Tibial nerve (tissue), 4 donors: Measurements from ENCODE around the gene KRTAP1-3. TPM values are rescaled to one million over a fixed set of nuclear protein-coding genes. Genes with fewer than 3 reads are reported as not detected.
"Not testable (repeated sequence)": the region's sequence is repeated elsewhere in the genome, so short reads cannot be mapped to it uniquely, and the experiment has no call there.

Experiments
- DNase-seq, 2 donors: peaks; one replicate each; pipeline ENCODE4 v3.0.0-alpha.2; 2019; ENCODE audit warnings: low spot score in 2 of 2
- H3K27ac ChIP-seq, 4 donors: fragments of 200-600 bp; sonication (generic) in 3 of 4; one replicate each; pipeline ENCODE4 v1.5.1; 2017 to 2019; ENCODE audit warnings: mild to moderate bottlenecking in 1 of 4
- H3K27me3 ChIP-seq, 2 donors: fragments of 200-600 bp; sonication (generic) in 1 of 2; one replicate each; pipeline versions ENCODE4 v1.5.1 to v1.6.0; 2017 to 2019
- H3K36me3 ChIP-seq, 3 donors: fragments of 200-600 bp; sonication (generic); one replicate each; pipeline ENCODE4 v1.5.1; 2018 to 2019
- H3K4me1 ChIP-seq, 4 donors: fragments of 200-600 bp; sonication (generic) in 3 of 4; one replicate each; pipeline ENCODE4 v1.5.1; 2017 to 2019
- H3K4me3 ChIP-seq, 4 donors: fragments of 200-600 bp; sonication (generic) in 3 of 4; one replicate each; pipeline ENCODE4 v1.5.1; 2017 to 2019; ENCODE audit warnings: mild to moderate bottlenecking in 1 of 4, moderate library complexity in 1 of 4
- H3K9me3 ChIP-seq, 4 donors: fragments of 200-600 bp; sonication (generic) in 3 of 4; one replicate each; pipeline ENCODE4 v1.5.1; 2017 to 2019
- EP300 ChIP-seq, 2 donors: sonication (generic); formaldehyde crosslinking; IDR thresholded peaks; one replicate each; pipeline ENCODE4 v1.6.1; 2017; ENCODE audit warnings: antibody characterized with exemption in 2 of 2, mild to moderate bottlenecking in 1 of 2
- POLR2A ChIP-seq, 2 donors: fragments of 450-650 bp; IDR thresholded peaks; one replicate each; pipeline ENCODE4 v1.6.1; 2017; ENCODE audit warnings: antibody characterized with exemption in 2 of 2, mild to moderate bottlenecking in 2 of 2, moderate library complexity in 2 of 2
- WGBS, 2 donors: methylation state at CpG; one replicate each; pipeline ENCODE4 v1.1.5; 2018; 5-methylcytosine and 5-hydroxymethylcytosine counted together
- total RNA-seq, 4 donors: library from RNA; depleted of rRNA; stranded (reverse); fragments of >200 nt; gene quantifications; one replicate each; pipeline ENCODE4 v1.1.0, GENCODE V29; 2016
- TF ChIP-seq, protein P1 (sequence below), 5 experiments: fragments of 200-600 bp in 3 of 5; fragments of 450-650 bp in 2 of 5; sonication (generic) in 3 of 5; IDR thresholded peaks; one replicate each; pipeline ENCODE4 v1.5.1; 2016 to 2019; ENCODE audit warnings: antibody characterized with exemption in 5 of 5, mild to moderate bottlenecking in 3 of 5, moderate library complexity in 2 of 5

Gene KRTAP1-3, protein sequence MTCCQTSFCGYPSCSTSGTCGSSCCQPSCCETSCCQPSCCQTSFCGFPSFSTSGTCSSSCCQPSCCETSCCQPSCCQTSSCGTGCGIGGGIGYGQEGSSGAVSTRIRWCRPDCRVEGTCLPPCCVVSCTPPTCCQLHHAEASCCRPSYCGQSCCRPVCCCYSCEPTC
- not detected for total RNA-seq

DNA sequence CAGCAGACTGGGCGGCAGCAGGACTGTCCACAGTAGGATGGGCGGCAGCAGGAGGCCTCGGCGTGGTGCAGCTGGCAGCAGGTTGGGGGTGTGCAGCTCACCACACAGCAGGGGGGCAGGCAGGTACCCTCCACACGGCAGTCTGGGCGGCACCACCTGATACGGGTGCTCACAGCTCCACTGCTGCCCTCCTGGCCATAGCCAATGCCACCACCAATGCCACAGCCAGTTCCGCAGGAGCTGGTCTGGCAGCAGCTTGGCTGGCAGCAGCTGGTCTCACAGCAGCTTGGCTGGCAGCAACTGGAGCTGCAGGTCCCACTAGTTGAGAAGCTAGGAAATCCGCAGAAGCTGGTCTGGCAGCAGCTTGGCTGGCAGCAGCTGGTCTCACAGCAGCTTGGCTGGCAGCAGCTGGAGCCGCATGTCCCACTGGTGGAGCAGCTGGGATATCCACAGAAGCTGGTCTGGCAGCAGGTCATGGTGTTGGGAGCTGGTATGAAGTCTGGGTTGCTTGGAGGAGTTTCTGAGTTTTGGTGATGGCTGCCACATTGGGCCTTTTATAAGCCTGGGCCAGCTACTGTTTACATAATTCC is at the start of gene KRTAP1-3:
Gene KRTAP1-3, minus strand, starts transcription at position 529 of the 590 bp plus-strand sequence. Its CDS starts 53 bp downstream, at position 476.
- WGBS, 2 donors: 91 to 93% methylated on average over 6 to 9 of the region's 10 CpGs
- DNase-seq: not testable (repeated sequence)

DNA sequence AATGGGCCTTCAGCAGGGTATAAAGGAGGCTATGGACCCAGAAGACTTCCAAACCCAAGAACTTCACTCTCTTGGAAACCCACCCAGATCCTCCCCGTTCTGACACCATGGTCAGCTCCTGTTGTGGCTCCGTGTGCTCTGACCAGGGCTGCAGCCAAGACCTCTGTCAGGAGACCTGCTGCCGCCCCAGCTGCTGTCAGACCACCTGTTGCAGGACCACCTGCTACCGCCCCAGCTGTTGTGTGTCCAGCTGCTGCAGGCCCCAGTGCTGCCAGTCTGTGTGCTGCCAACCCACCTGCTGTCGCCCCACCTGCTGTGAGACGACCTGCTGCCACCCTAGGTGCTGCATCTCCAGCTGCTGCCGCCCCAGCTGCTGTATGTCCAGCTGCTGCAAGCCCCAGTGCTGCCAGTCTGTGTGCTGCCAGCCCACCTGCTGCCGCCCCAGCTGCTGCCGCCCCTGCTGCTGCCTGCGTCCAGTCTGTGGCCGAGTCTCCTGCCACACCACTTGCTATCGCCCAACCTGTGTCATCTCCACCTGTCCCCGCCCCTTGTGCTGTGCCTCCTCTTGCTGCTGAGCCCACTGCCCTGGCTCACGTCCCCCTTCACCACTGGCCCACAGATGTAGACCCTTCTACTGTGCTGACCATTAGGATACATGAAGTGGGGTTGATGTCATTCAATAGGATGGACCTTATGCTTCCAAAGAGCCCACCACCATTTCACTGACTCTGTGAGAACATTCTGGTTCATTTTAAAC is 49.6 kb upstream of the KRTAP1-3 start, which contains the start of gene KRTAP4-7:
Gene KRTAP4-7, plus strand, starts transcription at position 51 of the 757 bp plus-strand sequence. Its CDS starts 57 bp downstream, at position 108.
- not testable (repeated sequence) for H3K4me1 ChIP-seq, H3K27ac ChIP-seq, H3K36me3 ChIP-seq, H3K4me3 ChIP-seq, DNase-seq, H3K9me3 ChIP-seq, H3K27me3 ChIP-seq
- 70 to 82% methylated on average over 5 to 9 of the region's 14 CpGs for WGBS, 2 donors

More for the DNA sequence above, at the start of gene KRTAP1-3:
- H3K4me3 ChIP-seq, H3K27me3 ChIP-seq, H3K27ac ChIP-seq, H3K4me1 ChIP-seq, H3K36me3 ChIP-seq, H3K9me3 ChIP-seq: not testable (repeated sequence)

DNA sequence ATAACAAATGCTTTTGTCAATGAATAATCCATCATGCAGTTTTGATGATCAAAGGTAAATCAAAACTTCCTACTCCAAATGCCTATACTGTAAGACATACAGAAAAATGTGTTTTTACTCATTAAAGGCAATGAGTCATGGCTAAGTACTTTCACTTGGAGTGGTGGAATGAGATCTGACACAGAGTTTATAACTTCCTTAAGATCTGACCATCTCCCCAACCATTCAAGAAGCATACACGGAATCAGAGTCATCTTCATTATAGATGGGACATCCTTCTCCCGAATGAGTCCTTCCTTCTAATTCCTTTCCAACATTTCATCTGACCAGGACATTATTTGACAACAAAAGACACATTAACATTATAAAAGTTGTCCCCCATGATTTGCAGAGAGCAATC is 48.8 kb upstream of the KRTAP1-3 start:
- DNase-seq, H3K4me1 ChIP-seq, H3K27ac ChIP-seq, H3K27me3 ChIP-seq, H3K4me3 ChIP-seq, H3K9me3 ChIP-seq, H3K36me3 ChIP-seq: not testable (repeated sequence)
- WGBS, 2 donors: 72 to 75% methylated on average over 2 of the region's 2 CpGs

DNA sequence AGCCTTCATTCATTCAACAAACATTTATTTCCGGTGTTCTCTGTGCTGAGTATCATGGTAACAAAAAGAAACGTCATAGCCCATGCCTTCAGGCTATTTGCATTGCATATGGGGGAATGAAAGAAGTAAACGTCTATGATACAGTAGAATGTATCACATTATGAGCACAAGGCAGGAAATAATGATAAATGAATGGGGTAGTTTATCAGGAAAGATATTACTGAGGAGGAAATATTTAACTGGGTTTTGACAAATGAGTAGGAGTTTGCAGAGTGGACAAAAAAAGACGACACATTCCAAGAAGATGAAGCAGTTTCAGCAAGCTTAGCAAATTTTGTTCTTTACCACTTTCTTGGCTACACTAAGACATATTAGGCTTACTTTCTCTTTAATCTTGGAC is 48.0 kb upstream of the KRTAP1-3 start:
- 47 to 52% methylated on average over 4 of the region's 4 CpGs for WGBS, 2 donors
- no peak overlapping the region for H3K27ac ChIP-seq
- no peaks in the 10 kb centered on the region for H3K9me3 ChIP-seq
- no peak overlapping the region for H3K4me3 ChIP-seq
- no peak for DNase-seq
- H3K4me1 ChIP-seq: no peaks in the 10 kb centered on the region
- TF ChIP-seq, protein P1, sequence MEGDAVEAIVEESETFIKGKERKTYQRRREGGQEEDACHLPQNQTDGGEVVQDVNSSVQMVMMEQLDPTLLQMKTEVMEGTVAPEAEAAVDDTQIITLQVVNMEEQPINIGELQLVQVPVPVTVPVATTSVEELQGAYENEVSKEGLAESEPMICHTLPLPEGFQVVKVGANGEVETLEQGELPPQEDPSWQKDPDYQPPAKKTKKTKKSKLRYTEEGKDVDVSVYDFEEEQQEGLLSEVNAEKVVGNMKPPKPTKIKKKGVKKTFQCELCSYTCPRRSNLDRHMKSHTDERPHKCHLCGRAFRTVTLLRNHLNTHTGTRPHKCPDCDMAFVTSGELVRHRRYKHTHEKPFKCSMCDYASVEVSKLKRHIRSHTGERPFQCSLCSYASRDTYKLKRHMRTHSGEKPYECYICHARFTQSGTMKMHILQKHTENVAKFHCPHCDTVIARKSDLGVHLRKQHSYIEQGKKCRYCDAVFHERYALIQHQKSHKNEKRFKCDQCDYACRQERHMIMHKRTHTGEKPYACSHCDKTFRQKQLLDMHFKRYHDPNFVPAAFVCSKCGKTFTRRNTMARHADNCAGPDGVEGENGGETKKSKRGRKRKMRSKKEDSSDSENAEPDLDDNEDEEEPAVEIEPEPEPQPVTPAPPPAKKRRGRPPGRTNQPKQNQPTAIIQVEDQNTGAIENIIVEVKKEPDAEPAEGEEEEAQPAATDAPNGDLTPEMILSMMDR (IDR thresholded peaks at IDR 0.05): no peak
- TF ChIP-seq POLR2A (IDR thresholded peaks at IDR 0.05): no peak
- TF ChIP-seq EP300 (IDR thresholded peaks at IDR 0.05): no peak
- no peaks in the 10 kb centered on the region for H3K36me3 ChIP-seq
- H3K27me3 ChIP-seq: no peaks in the 10 kb centered on the region

DNA sequence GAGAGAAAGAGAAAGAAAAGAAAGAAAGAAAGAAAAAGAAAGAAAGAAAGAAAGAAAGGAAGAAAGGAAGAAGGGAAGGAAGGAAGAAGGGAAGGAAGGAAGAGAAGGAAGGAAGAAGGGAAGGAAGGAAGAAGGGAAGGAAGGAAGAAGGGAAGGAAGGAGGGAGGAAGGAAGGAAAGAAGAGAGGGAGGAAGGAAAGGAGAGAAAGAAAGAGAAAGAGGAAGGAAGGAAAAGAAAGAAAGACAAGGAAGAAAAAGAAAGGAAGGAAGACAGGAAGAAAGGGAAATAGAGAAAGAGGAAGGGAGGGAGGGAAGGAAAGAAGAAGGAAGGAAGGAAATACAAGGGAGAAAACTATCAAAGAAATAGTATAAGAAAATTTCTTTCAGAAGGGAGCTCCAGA is 42.1 kb upstream of the KRTAP1-3 start:
- TF ChIP-seq, protein P1 (IDR thresholded peaks at IDR 0.05): no peak
- TF ChIP-seq EP300 (IDR thresholded peaks at IDR 0.05): no peak
- no peak for TF ChIP-seq POLR2A (IDR thresholded peaks at IDR 0.05)
- H3K4me3 ChIP-seq: no peak overlapping the region
- H3K9me3 ChIP-seq: no peaks in the 10 kb centered on the region
- H3K36me3 ChIP-seq: no peaks in the 10 kb centered on the region
- no peaks in the 10 kb centered on the region for H3K27me3 ChIP-seq
- H3K4me1 ChIP-seq: no peaks in the 10 kb centered on the region
- H3K27ac ChIP-seq: no peak overlapping the region
- no peak for DNase-seq

DNA sequence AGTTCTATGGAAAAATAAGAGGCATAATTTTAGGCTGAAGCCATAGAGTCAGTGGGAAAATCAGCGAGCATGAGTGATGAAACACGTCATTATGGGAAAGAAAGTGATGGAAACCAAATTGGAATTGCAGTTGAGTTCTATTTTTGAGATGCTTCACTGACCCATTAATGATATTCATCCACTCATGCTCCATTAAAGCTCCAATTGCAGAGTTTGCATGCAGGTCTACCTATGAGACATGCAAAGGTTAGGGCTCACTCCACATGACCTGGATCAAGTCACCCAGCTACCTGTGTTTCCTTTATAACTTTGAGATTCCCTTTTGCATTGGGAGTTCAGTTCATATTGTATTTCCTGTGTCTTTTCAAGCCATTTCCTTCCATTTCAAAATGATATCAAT is 39.0 kb upstream of the KRTAP1-3 start:
- Histone ChIP-seq H3K36me3 (no peaks in the 10 kb centered on the region), H3K4me3 (no peak overlapping the region), H3K9me3 (no peaks in the 10 kb centered on the region), H3K27ac (no peak overlapping the region), H3K27me3 (no peaks in the 10 kb centered on the region), H3K4me1 (no peaks in the 10 kb centered on the region)
- TF ChIP-seq EP300 (IDR thresholded peaks at IDR 0.05): no peak
- no peak for TF ChIP-seq POLR2A (IDR thresholded peaks at IDR 0.05)
- TF ChIP-seq, protein P1 (IDR thresholded peaks at IDR 0.05): no peak
- DNase-seq: no peak
- 88 to 92% methylated on average over 2 of the region's 2 CpGs for WGBS, 2 donors
